GM11168 (cell line): ENCODE measurements around the gene LIFR.
"Not testable (repeated sequence)": the region's sequence is repeated elsewhere in the genome, so short reads cannot be mapped to it uniquely, and the experiment has no call there.

Experiments used
- in situ Hi-C: fragments of 300-500 bp; cut with MboI; formaldehyde crosslinking; loops from one replicate; pipeline ENCODE4 v1.12.0; 2022; ENCODE audit warnings: low sequenced_read_pairs; ENCODE audit not compliant: unreplicated experiment

LIFR gene

GRCh38 chr5:38529955-38530646 is 26.3 kb downstream of the LIFR start:
- in situ Hi-C loops: no loop called here

GRCh38 chr5:38528162-38528703 is 28.2 kb downstream of the LIFR start:
- in situ Hi-C loops: no loop called here

- in situ Hi-C loops: no loop called here
Observed at GRCh38 chr5:38527475-38527874, 29.0 kb downstream of the LIFR start.

GRCh38 chr5:38524022-38524421 is 32.4 kb downstream of the LIFR start:
- in situ Hi-C loops: no loop called here

- in situ Hi-C loops: no loop called here
Observed at GRCh38 chr5:38519476-38519875, 37.0 kb downstream of the LIFR start.

GRCh38 chr5:38518341-38518740 is 38.1 kb downstream of the LIFR start:
- in situ Hi-C loops: no loop called here

- in situ Hi-C loops: not testable (repeated sequence)
Observed at GRCh38 chr5:38516649-38517048, 39.8 kb downstream of the LIFR start.

GRCh38 chr5:38515646-38516045 is 40.8 kb downstream of the LIFR start:
- in situ Hi-C loops: no loop called here

GRCh38 chr5:38515092-38515491 is 41.4 kb downstream of the LIFR start:
- in situ Hi-C loops: no loop called here

GRCh38 chr5:38509185-38509584 is 47.3 kb downstream of the LIFR start:
- in situ Hi-C loops: no loop called here

GRCh38 chr5:38506302-38506701 is 50.1 kb downstream of the LIFR start:
- in situ Hi-C loops: no loop called here

- in situ Hi-C loops: no loop called here
Observed at GRCh38 chr5:38500573-38501260, 55.7 kb downstream of the LIFR start.

- in situ Hi-C loops: no loop called here
Observed at GRCh38 chr5:38497946-38498345, 58.5 kb downstream of the LIFR start.

- in situ Hi-C loops: no loop called here
Observed at GRCh38 chr5:38494763-38495162, 61.7 kb downstream of the LIFR start.

- in situ Hi-C loops: no loop called here
Observed at GRCh38 chr5:38494175-38494574, 62.3 kb downstream of the LIFR start.

GRCh38 chr5:38483805-38484398 is 72.5 kb downstream of the LIFR start:
- in situ Hi-C loops: no loop called here

GRCh38 chr5:38479315-38479904 is 77.0 kb downstream of the LIFR start:
- in situ Hi-C loops: no loop called here

GRCh38 chr5:38478878-38479277 is 77.6 kb downstream of the LIFR start:
- in situ Hi-C loops: no loop called here

GRCh38 chr5:38478166-38478565 is 78.3 kb downstream of the LIFR start:
- in situ Hi-C loops: no loop called here

- in situ Hi-C loops: no loop called here
Observed at GRCh38 chr5:38473008-38473407, 83.4 kb downstream of the LIFR start.

GRCh38 chr5:38472541-38472940 is 83.9 kb downstream of the LIFR start:
- in situ Hi-C loops: no loop called here
